GM12878 (cell line): Measurements from ENCODE around the gene ARPC1A. TPM values are rescaled to one million over a fixed set of nuclear protein-coding genes. Genes with fewer than 3 reads are reported as not detected.

Experiments used
- ATAC-seq: fragments of 200-7000 bp; cut with Tn5 transposase; 3 replicates; pipeline ENCODE4 v1.9.1; 2020; ENCODE audit warnings: mild to moderate bottlenecking, moderate library complexity
- BruUV-seq: library from RNA; stranded (reverse); fragments of 400-500 nt; replicated peaks from 2 replicates; lab custom pipeline; 2021; lab: Mats Ljungman, UMichigan
- CTCF ChIA-PET: fragments of 300-600 bp; sonication (Branson Sonifier 250); formaldehyde crosslinking; extraction: SDS; loops from one replicate; lab custom pipeline; 2021; ENCODE audit warnings: inconsistent platforms; lab: Yijun Ruan, JAX
- POLR2A ChIA-PET: fragments of 350-600 bp; formaldehyde crosslinking; extraction: SDS; loops from one replicate; lab custom pipeline; 2021; ENCODE audit warnings: inconsistent platforms; lab: Charles Lee
- RAD21 ChIA-PET: fragments of 300-600 bp; sonication (Branson Sonifier 250); formaldehyde crosslinking; loops from one replicate; lab custom pipeline; 2023; ENCODE audit warnings: antibody characterized with exemption; ENCODE audit not compliant: unreplicated experiment; lab: Charles Lee
- SMC1A ChIA-PET: fragments of 300-600 bp; sonication (Branson Sonifier 250); formaldehyde crosslinking; loops from one replicate; lab custom pipeline; 2023; ENCODE audit not compliant: unreplicated experiment, uncharacterized antibody; lab: Charles Lee
- DNase-seq: peaks from one replicate; pipeline ENCODE4 v3.0.0-alpha.2; 2011; ENCODE audit warnings: low read depth, low spot score
- FAIRE-seq: peaks from 3 replicates; lab custom pipeline; 2011; peaks lifted over from hg19 to GRCh38; lab: Jason Lieb, UNC
- H2AFZ ChIP-seq: 2 replicates; pipeline ENCODE4 v1.6.0; 2011; ENCODE audit warnings: low read depth, low read length, control low read depth; ENCODE audit not compliant: control insufficient read depth
- H3K27ac ChIP-seq: 2 replicates; pipeline ENCODE4 v1.5.1; 2011; ENCODE audit warnings: control low read depth; ENCODE audit not compliant: control insufficient read depth, insufficient read depth
- H3K27me3 ChIP-seq, 2 experiments: replicated peaks in 1 of 2; 2 replicates each; pipeline versions ENCODE4 v1.6.0 to v1.6.1; 2011; ENCODE audit warnings: low read length in 1 of 2; ENCODE audit not compliant: control insufficient read depth in 2 of 2, insufficient read depth in 2 of 2
- H3K36me3 ChIP-seq, 2 experiments: 2 replicates each; pipeline ENCODE4 v1.5.1; 2011; ENCODE audit warnings: low read length in 1 of 2; ENCODE audit not compliant: control insufficient read depth in 2 of 2, insufficient read depth in 2 of 2
- H3K4me1 ChIP-seq: 2 replicates; pipeline ENCODE4 v1.6.1; 2011; ENCODE audit warnings: mild to moderate bottlenecking, low read length, moderate library complexity, mixed read lengths; ENCODE audit not compliant: control insufficient read depth, insufficient read depth
- H3K4me2 ChIP-seq: 2 replicates; pipeline ENCODE4 v1.6.0; 2011; ENCODE audit warnings: control low read depth; ENCODE audit not compliant: control insufficient read depth, insufficient read depth
- H3K4me3 ChIP-seq: fragments of 200-600 bp; sonication (generic); 2 replicates; pipeline ENCODE4 v1.5.1; 2016
- H3K79me2 ChIP-seq: 2 replicates; pipeline ENCODE4 v1.6.0; 2011; ENCODE audit warnings: low read length; ENCODE audit not compliant: control insufficient read depth, insufficient read depth
- H3K9ac ChIP-seq: 2 replicates; pipeline ENCODE4 v1.8.0; 2011; ENCODE audit warnings: low read length, control low read depth, mixed read lengths; ENCODE audit not compliant: control insufficient read depth, insufficient read depth
- H3K9me3 ChIP-seq: replicated peaks from 3 replicates; pipeline ENCODE4 v1.5.1; 2011; ENCODE audit warnings: mild to moderate bottlenecking, low read length; ENCODE audit not compliant: control insufficient read depth, insufficient read depth
- H4K20me1 ChIP-seq: 2 replicates; pipeline ENCODE4 v1.6.0; 2011; ENCODE audit not compliant: control insufficient read depth, insufficient read depth
- BACH1 ChIP-seq: fragments of 450-650 bp; IDR thresholded peaks from 2 replicates; pipeline ENCODE4 v1.6.1; 2017; ENCODE audit warnings: mild to moderate bottlenecking, borderline replicate concordance
- CREB1 ChIP-seq: IDR thresholded peaks from 2 replicates; pipeline ENCODE4 v1.6.1; 2012; ENCODE audit warnings: low read depth, mild to moderate bottlenecking, inconsistent platforms
- EZH2 ChIP-seq: IDR thresholded peaks from 2 replicates; pipeline ENCODE4 v1.6.1; 2012; ENCODE audit warnings: low read depth, mild to moderate bottlenecking, control low read depth, inconsistent platforms, low read length, borderline replicate concordance; ENCODE audit not compliant: control insufficient read depth
- HCFC1 ChIP-seq: fragments of 150-350 bp; IDR thresholded peaks from 2 replicates; pipeline ENCODE4 v1.6.1; 2014; ENCODE audit warnings: low read length
- NFYA ChIP-seq: IDR thresholded peaks from 2 replicates; pipeline ENCODE4 v1.6.1; 2011; ENCODE audit warnings: low read depth, mild to moderate bottlenecking, low read length, improper control_type of control experiment, borderline replicate concordance
- POLR2A ChIP-seq: IDR thresholded peaks from 2 replicates; pipeline ENCODE4 v1.6.1; 2011; ENCODE audit warnings: low read depth, mild to moderate bottlenecking, low read length
- TBL1XR1 ChIP-seq: IDR thresholded peaks from 2 replicates; pipeline ENCODE4 v1.6.1; 2012; ENCODE audit warnings: low read depth, low read length, improper control_type of control experiment
- WGBS: methylation state at CpG from one replicate; pipeline ENCODE4 v1.1.6; 2016; ENCODE audit warnings: low lambda C conversion rate; ENCODE audit not compliant: insufficient replicate concordance, insufficient coverage; ENCODE audit errors: missing lambda C conversion rate; 5-methylcytosine and 5-hydroxymethylcytosine counted together
- in situ Hi-C: fragments of 300-500 bp; cut with MboI; formaldehyde crosslinking; loops from 9 replicates; pipeline ENCODE4 v1.14.3; 2018; ENCODE audit warnings: mixed read lengths
- intact Hi-C: fragments of 100-400 bp; cut with micrococcal nuclease; formaldehyde crosslinking; loops from one replicate; pipeline ENCODE4 v1.14.2; 2022; ENCODE audit not compliant: unreplicated experiment
- polyA plus RNA-seq, 11 experiments: library from polyadenylated mRNA; depleted of rRNA in 4 of 11; unstranded in 6 of 11; stranded (reverse) in 5 of 11; fragments of >200 nt; fragmentation: Nextera tagmentation in 4 of 11; fragmentation: Illumina TruSeq in 1 of 11; extraction: Ambion mirVana in 4 of 11; extraction: Trizol in 1 of 11; gene quantifications; 1 replicate in 1 of 11; 2 replicates in 10 of 11; pipeline versions ENCODE4 v1.2.1 to v1.2.3, GENCODE V29; 2011 to 2016; ENCODE audit warnings: inconsistent platforms in 2 of 11, missing spikeins in 2 of 11, low read depth in 1 of 11
- total RNA-seq, 4 experiments: library from RNA; depleted of rRNA in 3 of 4; stranded (reverse); fragments of >200 nt in 3 of 4; fragmentation: Illumina TruSeq in 1 of 4; extraction: Trizol in 1 of 4; gene quantifications; 2 replicates each; pipeline versions ENCODE4 v1.2.1 to v1.2.3, GENCODE V29; 2013 to 2021
- TF ChIP-seq, protein P1 (sequence below): IDR thresholded peaks from 2 replicates; pipeline ENCODE4 v1.6.1; 2012; ENCODE audit warnings: low read depth, low read length, improper control_type of control experiment

The ARPC1A gene
- total and polyA plus RNA-seq, 10 of the 15 experiments (the other 5 are each of a cell fraction or from before 2014, with no cell fraction given) = 42.3 to 152 (median 72.1) TPM

DNA sequence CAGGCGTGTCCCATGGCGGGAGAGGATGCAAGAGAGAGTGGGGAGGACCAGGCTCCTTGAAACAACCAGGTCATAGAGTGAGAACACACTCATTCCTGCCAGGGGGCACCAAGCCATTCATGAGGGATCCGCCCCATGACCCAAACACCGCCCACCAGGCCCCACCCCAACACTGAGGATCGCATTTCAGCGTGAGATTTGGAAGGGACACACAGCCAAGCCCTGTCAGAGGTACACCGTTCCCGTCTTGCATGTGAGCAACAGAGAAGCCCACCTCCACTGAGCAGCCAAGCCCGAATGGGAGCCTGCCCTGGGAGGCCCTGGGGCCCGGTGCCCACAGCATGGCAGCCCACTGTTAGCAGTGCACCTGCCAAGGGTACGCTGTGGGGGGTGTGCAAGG is 40.9 kb downstream of the ARPC1A start:
- Histone ChIP-seq H3K27me3 (no peaks in the 10 kb centered on the region), H3K9me3 (no peaks in the 10 kb centered on the region), H3K4me3 (no peak overlapping the region), H3K9ac (no peak overlapping the region), H3K79me2 (no peaks in the 10 kb centered on the region), H3K27ac (no peak overlapping the region), H4K20me1 (no peaks in the 10 kb centered on the region), H3K4me1 (no peaks in the 10 kb centered on the region), H2AFZ (no peak overlapping the region), H3K36me3 (peaks cover 12 to 28% of the 10 kb centered on the region in 2 experiments; a peak in 3 of 4 replicates), H3K4me2 (no peak overlapping the region)
- no TSS peak for BruUV-seq
- ATAC-seq (no peak), FAIRE-seq (no peak), DNase-seq (no peak)
- ChIA-PET CTCF (interaction anchor here (0.6 to 4.0 kb wide), 4 partner anchors 37 to 552 kb away, joined by 3 to 31 read pairs (median 4); partner anchors contain the start of genes BUD31 and PDAP1), RAD21 (interaction anchor here (0.7 to 0.8 kb wide), 2 partner anchors 42 to 49 kb away, joined by 3 read pairs; partner anchors contain the start of genes BUD31 and PDAP1), SMC1A (no interaction called here), POLR2A (no interaction called here)
- in situ Hi-C loops = no loop called here
- TF ChIP-seq HCFC1 (no peak), BACH1 (no peak), TBL1XR1 (no peak), POLR2A (0 out of 2 replicates have a peak, but pooled peaks have one; percentile 19), NFYA (no peak), EZH2 (no peak), CREB1 (no peak)
- TF ChIP-seq, protein P1, sequence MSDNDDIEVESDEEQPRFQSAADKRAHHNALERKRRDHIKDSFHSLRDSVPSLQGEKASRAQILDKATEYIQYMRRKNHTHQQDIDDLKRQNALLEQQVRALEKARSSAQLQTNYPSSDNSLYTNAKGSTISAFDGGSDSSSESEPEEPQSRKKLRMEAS = no peak
- intact Hi-C loops = no loop called here
- WGBS = 99% methylated on average over 11 of the region's 11 CpGs
